Stimulated activated CD4-positive, alpha-beta T cell treated with anti-CD3 and anti-CD28 coated beads, Interleukin-4, amount 100 ng/mL, for 4 hours (primary cell): Measurements from ENCODE around the gene PRDX5.

Experiments used
- DNase-seq, 2 experiments: peaks; one replicate each; pipeline ENCODE4 v3.0.0-alpha.2; 2020

PRDX5 gene

GRCh38 chr11:64349404-64349803 is 31.5 kb downstream of the PRDX5 start:
- no peak for DNase-seq

GRCh38 chr11:64351136-64351631 is 33.3 kb downstream of the PRDX5 start:
- DNase-seq: no peak

GRCh38 chr11:64352099-64352994 is 34.4 kb downstream of the PRDX5 start:
- no peak for DNase-seq

GRCh38 chr11:64352995-64353714 is 35.2 kb downstream of the PRDX5 start:
- no peak for DNase-seq

- no peak for DNase-seq
Observed at GRCh38 chr11:64353715-64354506, 36.0 kb downstream of the PRDX5 start.

GRCh38 chr11:64355078-64355940 is 37.4 kb downstream of the PRDX5 start:
- peak; percentile 36 to 46 for DNase-seq

- no peak for DNase-seq
Observed at GRCh38 chr11:64356498-64357411, 38.8 kb downstream of the PRDX5 start.

GRCh38 chr11:64357446-64357845 is 39.5 kb downstream of the PRDX5 start:
- DNase-seq: no peak

GRCh38 chr11:64357904-64358535 is 40.1 kb downstream of the PRDX5 start:
- DNase-seq: no peak

- no peak for DNase-seq
Observed at GRCh38 chr11:64358536-64358906, 40.6 kb downstream of the PRDX5 start.

GRCh38 chr11:64358907-64359711 is 41.2 kb downstream of the PRDX5 start, which contains the start of gene RPS6KA4:
TSS of gene RPS6KA4 (plus strand) at chr11:64359162. CDS start at chr11:64359236, 74 bp downstream.
- DNase-seq: peak; percentile 48 to 64

GRCh38 chr11:64359712-64360445 is 42.0 kb downstream of the PRDX5 start:
- no peak for DNase-seq

GRCh38 chr11:64360448-64360921 is 42.6 kb downstream of the PRDX5 start:
- no peak for DNase-seq

GRCh38 chr11:64361659-64362058 is 43.7 kb downstream of the PRDX5 start:
- DNase-seq: no peak

- no peak for DNase-seq
Observed at GRCh38 chr11:64362339-64362738, 44.4 kb downstream of the PRDX5 start.

- DNase-seq: no peak
Observed at GRCh38 chr11:64364435-64364834, 46.5 kb downstream of the PRDX5 start.

GRCh38 chr11:64364911-64365310 is 47.0 kb downstream of the PRDX5 start:
- no peak for DNase-seq

GRCh38 chr11:64366751-64367150 is 48.8 kb downstream of the PRDX5 start:
- DNase-seq: no peak
